Mesenchymal stem cell (in vitro differentiated cells and primary cell): Measurements from ENCODE around the gene KRT35.
"Not testable (repeated sequence)": the region's sequence is repeated elsewhere in the genome, so short reads cannot be mapped to it uniquely, and the experiment has no call there.

ENCODE experiments used
- DNase-seq: peaks from one replicate; pipeline ENCODE4 v3.0.0-alpha.2; 2013
- H2AFZ ChIP-seq: one replicate; pipeline ENCODE4 v1.6.1; 2013; ENCODE audit warnings: low read depth, mild to moderate bottlenecking, control low read depth, inconsistent platforms, low read length, moderate library complexity
- H2AK5ac ChIP-seq: 2 replicates; pipeline ENCODE4 v1.6.1; 2013; ENCODE audit warnings: low read length, moderate library complexity, mild to moderate bottlenecking, inconsistent platforms; ENCODE audit not compliant: severe bottlenecking
- H2BK120ac ChIP-seq: one replicate; pipeline ENCODE4 v1.6.1; 2013; ENCODE audit warnings: low read depth, mild to moderate bottlenecking, inconsistent platforms, low read length, moderate library complexity
- H2BK12ac ChIP-seq, 2 experiments: one replicate each; pipeline ENCODE4 v1.6.1; 2013; ENCODE audit warnings: inconsistent platforms in 2 of 2, low read length in 2 of 2, mild to moderate bottlenecking in 2 of 2, moderate library complexity in 2 of 2, control low read depth in 1 of 2
- H2BK15ac ChIP-seq: one replicate; pipeline ENCODE4 v1.6.1; 2013; ENCODE audit warnings: mild to moderate bottlenecking, low read depth, inconsistent platforms; ENCODE audit not compliant: poor library complexity, severe bottlenecking
- H2BK5ac ChIP-seq: 2 replicates; pipeline ENCODE4 v1.6.1; 2013; ENCODE audit warnings: low read depth, mild to moderate bottlenecking, low read length, control low read depth, inconsistent platforms; ENCODE audit not compliant: poor library complexity, severe bottlenecking
- H3K14ac ChIP-seq, 2 experiments: one replicate each; pipeline ENCODE4 v1.6.1; 2013; ENCODE audit warnings: inconsistent platforms in 2 of 2, low read length in 2 of 2, control low read depth in 1 of 2, mild to moderate bottlenecking in 1 of 2, moderate library complexity in 1 of 2
- H3K18ac ChIP-seq, 2 experiments: one replicate each; pipeline ENCODE4 v1.6.1; 2013; ENCODE audit warnings: inconsistent platforms in 2 of 2, low read length in 2 of 2, control low read depth in 1 of 2, low read depth in 1 of 2, mild to moderate bottlenecking in 1 of 2
- H3K23ac ChIP-seq, 2 experiments: one replicate each; pipeline ENCODE4 v1.6.1; 2013; ENCODE audit warnings: inconsistent platforms in 2 of 2, low read length in 2 of 2, mild to moderate bottlenecking in 2 of 2, moderate library complexity in 2 of 2, control low read depth in 1 of 2
- H3K27ac ChIP-seq: 2 replicates; pipeline ENCODE4 v1.5.1; 2013; ENCODE audit warnings: mild to moderate bottlenecking, moderate library complexity, low read length, control low read depth, inconsistent platforms; ENCODE audit not compliant: poor library complexity, severe bottlenecking
- H3K27me3 ChIP-seq, 2 experiments: 2 replicates each; pipeline versions ENCODE4 v1.6.1 to v1.7.0; 2013; ENCODE audit warnings: low read length in 2 of 2, mild to moderate bottlenecking in 2 of 2, moderate library complexity in 2 of 2, control low read depth in 1 of 2, inconsistent platforms in 1 of 2; ENCODE audit not compliant: control insufficient read depth in 1 of 2, insufficient read depth in 1 of 2
- H3K36me3 ChIP-seq, 2 experiments: 2 replicates each; pipeline versions ENCODE4 v1.6.1 to v1.7.0; 2013; ENCODE audit warnings: low read length in 2 of 2, control low read depth in 1 of 2, inconsistent platforms in 1 of 2, low read depth in 1 of 2, mild to moderate bottlenecking in 1 of 2; ENCODE audit not compliant: insufficient read depth in 2 of 2, control insufficient read depth in 1 of 2
- H3K4ac ChIP-seq, 2 experiments: one replicate each; pipeline ENCODE4 v1.6.1; 2013; ENCODE audit warnings: inconsistent platforms in 2 of 2, low read length in 2 of 2, mild to moderate bottlenecking in 2 of 2, moderate library complexity in 2 of 2, control low read depth in 1 of 2, low read depth in 1 of 2
- H3K4me1 ChIP-seq: 2 replicates; pipeline ENCODE4 v1.6.1; 2013; ENCODE audit warnings: low read depth, low read length, control low read depth; ENCODE audit not compliant: control insufficient read depth, insufficient read depth
- H3K4me2 ChIP-seq: 2 replicates; pipeline ENCODE4 v1.6.1; 2013; ENCODE audit warnings: low read length, mild to moderate bottlenecking, inconsistent platforms; ENCODE audit not compliant: poor library complexity, severe bottlenecking
- H3K4me3 ChIP-seq, 2 experiments: 2 replicates each; pipeline versions ENCODE4 v1.5.1 to v1.7.0; 2013; ENCODE audit warnings: low read length in 2 of 2, mild to moderate bottlenecking in 2 of 2, control low read depth in 1 of 2, low read depth in 1 of 2; ENCODE audit not compliant: insufficient read depth in 1 of 2
- H3K79me1 ChIP-seq: replicated peaks from 2 replicates; pipeline ENCODE4 v1.6.1; 2013; ENCODE audit warnings: mild to moderate bottlenecking, control low read depth, low read length, inconsistent platforms; ENCODE audit not compliant: poor library complexity, severe bottlenecking
- H3K9ac ChIP-seq: 2 replicates; pipeline ENCODE4 v1.7.0; 2013; ENCODE audit warnings: mild to moderate bottlenecking, low read length, moderate library complexity
- H3K9me3 ChIP-seq: 2 replicates; pipeline ENCODE4 v1.7.0; 2013; ENCODE audit warnings: mild to moderate bottlenecking, low read length; ENCODE audit not compliant: control insufficient read depth
- H4K8ac ChIP-seq: one replicate; pipeline ENCODE4 v1.6.1; 2013; ENCODE audit warnings: inconsistent platforms, mild to moderate bottlenecking, low read length, moderate library complexity
- H4K91ac ChIP-seq: one replicate; pipeline ENCODE4 v1.6.1; 2013; ENCODE audit warnings: mild to moderate bottlenecking, low read length, inconsistent platforms
- WGBS: methylation state at CpG from one replicate; pipeline ENCODE4 v1.1.7; 2013; ENCODE audit warnings: mixed read lengths; 5-methylcytosine and 5-hydroxymethylcytosine counted together

Gene KRT35

GRCh38 chr17:41434415-41434814 is 46.5 kb downstream of the KRT35 start:
- Histone ChIP-seq H3K36me3 (peaks cover 0 to 2% of the 10 kb centered on the region in 2 experiments), H2BK15ac (no peak overlapping the region), H4K8ac (no peak overlapping the region), H3K4me1 (no peaks in the 10 kb centered on the region), H3K4ac (no peak overlapping the region), H2AK5ac (no peak overlapping the region), H3K27ac (no peak overlapping the region), H2AFZ (no peak overlapping the region), H4K91ac (no peak overlapping the region), H3K14ac (no peak overlapping the region), H3K18ac (no peak overlapping the region), H3K9ac (no peak overlapping the region), H3K23ac (no peak overlapping the region), H2BK120ac (no peak overlapping the region), H3K79me1 (no peaks in the 10 kb centered on the region), H3K4me3 (no peak overlapping the region), H2BK5ac (no peak overlapping the region), H3K27me3 (peaks cover 0 to 23% of the 10 kb centered on the region in 2 experiments), H3K9me3 (no peaks in the 10 kb centered on the region), H3K4me2 (no peak overlapping the region), H2BK12ac (no peak overlapping the region)
- DNase-seq = no peak
- WGBS = 52% methylated on average over 3 of the region's 5 CpGs

GRCh38 chr17:41434005-41434404 is 46.9 kb downstream of the KRT35 start:
- Histone ChIP-seq H2BK15ac (no peak overlapping the region), H3K4me1 (no peaks in the 10 kb centered on the region), H3K27ac (no peak overlapping the region)

DNA sequence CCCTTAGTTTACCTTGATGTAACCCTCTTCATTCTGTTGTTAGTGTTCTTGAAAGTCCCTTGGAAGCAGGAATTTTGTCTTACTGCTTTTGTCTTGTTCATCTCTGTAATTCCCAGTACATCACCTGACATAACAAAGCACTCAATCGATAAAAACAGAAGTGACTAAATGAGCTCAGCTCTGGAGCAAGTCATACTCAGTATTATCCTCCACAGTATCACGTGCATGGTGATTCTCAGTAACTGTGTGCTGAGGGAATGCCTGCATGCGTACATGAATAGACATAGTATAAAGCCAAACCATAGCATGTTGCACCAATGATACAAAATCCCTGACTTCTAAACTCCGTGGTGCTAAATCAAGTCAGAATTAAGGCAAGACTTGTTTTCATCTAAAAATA is 47.4 kb downstream of the KRT35 start:
- Histone ChIP-seq H4K8ac (no peak overlapping the region), H3K23ac (no peak overlapping the region), H2BK15ac (no peak overlapping the region), H2AFZ (no peak overlapping the region), H3K27ac (no peak overlapping the region), H2BK12ac (no peak overlapping the region), H2BK5ac (no peak overlapping the region), H3K14ac (no peak overlapping the region), H3K4me3 (no peak overlapping the region), H2AK5ac (no peak overlapping the region), H3K9ac (no peak overlapping the region), H3K36me3 (peaks cover 0 to 2% of the 10 kb centered on the region in 2 experiments), H2BK120ac (no peak overlapping the region), H3K4ac (no peak overlapping the region), H4K91ac (no peak overlapping the region), H3K9me3 (no peaks in the 10 kb centered on the region), H3K27me3 (peaks cover 0 to 23% of the 10 kb centered on the region in 2 experiments), H3K18ac (no peak overlapping the region), H3K4me1 (no peaks in the 10 kb centered on the region), H3K4me2 (no peak overlapping the region), H3K79me1 (no peaks in the 10 kb centered on the region)
- WGBS = 59% methylated on average over 3 of the region's 4 CpGs
- DNase-seq = no peak

More at GRCh38 chr17:41434005-41434404, 46.9 kb downstream of the KRT35 start:
- Histone ChIP-seq H3K18ac (no peak overlapping the region), H3K14ac (no peak overlapping the region), H2BK5ac (no peak overlapping the region), H2BK12ac (no peak overlapping the region), H2AFZ (no peak overlapping the region), H3K4me3 (no peak overlapping the region), H3K79me1 (no peaks in the 10 kb centered on the region), H3K23ac (no peak overlapping the region), H2AK5ac (no peak overlapping the region), H3K27me3 (peaks cover 0 to 23% of the 10 kb centered on the region in 2 experiments), H3K36me3 (peaks cover 0 to 2% of the 10 kb centered on the region in 2 experiments), H3K4me2 (no peak overlapping the region), H3K4ac (no peak overlapping the region), H3K9ac (no peak overlapping the region), H2BK120ac (no peak overlapping the region), H4K91ac (no peak overlapping the region), H3K9me3 (no peaks in the 10 kb centered on the region), H4K8ac (no peak overlapping the region)
- 17% methylated on average over 4 of the region's 4 CpGs for WGBS
- DNase-seq = no peak

DNA sequence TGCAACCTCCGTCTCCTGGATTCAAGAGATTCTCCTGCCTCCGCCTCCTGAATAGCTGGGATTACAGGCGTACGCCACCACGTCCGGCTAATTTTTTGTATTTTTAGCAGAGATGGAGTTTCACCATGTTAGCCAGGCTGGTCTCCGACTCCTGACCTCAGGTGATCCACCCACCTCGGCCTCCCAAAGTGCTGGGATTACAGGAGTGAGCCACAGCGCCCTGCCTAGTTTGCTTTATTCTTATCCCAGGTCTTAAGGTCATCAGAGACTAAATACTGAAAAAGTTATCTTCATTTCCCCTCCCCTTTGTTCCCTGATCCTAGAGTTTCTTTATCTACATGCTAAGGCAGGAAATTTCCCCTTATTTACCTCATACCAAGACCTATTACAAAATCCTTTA is 50.6 kb downstream of the KRT35 start:
- not testable (repeated sequence) for H3K4me3 ChIP-seq, H3K9ac ChIP-seq, H3K23ac ChIP-seq, DNase-seq, H2AFZ ChIP-seq, H2AK5ac ChIP-seq, H3K4ac ChIP-seq, H3K4me1 ChIP-seq, H3K14ac ChIP-seq, H2BK15ac ChIP-seq, H4K8ac ChIP-seq, H2BK5ac ChIP-seq, H2BK120ac ChIP-seq, H3K79me1 ChIP-seq, H3K18ac ChIP-seq, H2BK12ac ChIP-seq, H3K4me2 ChIP-seq, H4K91ac ChIP-seq, H3K27ac ChIP-seq, H3K9me3 ChIP-seq, H3K36me3 ChIP-seq
- peaks cover 0 to 13% of the 10 kb centered on the region in 2 experiments for H3K27me3 ChIP-seq
- 96% methylated on average over 9 of the region's 9 CpGs for WGBS
